HG03159 (cell line): ENCODE data around the gene HGD.
A peak's percentile ranks its signal among the peaks of the same experiment; 100 is the strongest.
"Not testable (repeated sequence)": the region's sequence is repeated elsewhere in the genome, so short reads cannot be mapped to it uniquely, and the experiment has no call there.

ENCODE experiments used
- ATAC-seq: cut with Tn5 transposase; IDR thresholded peaks from one replicate; pipeline ENCODE4 v1.9.1; 2021; ENCODE audit warnings: mild to moderate bottlenecking, moderate library complexity; ENCODE audit not compliant: unreplicated experiment

Gene HGD

DNA sequence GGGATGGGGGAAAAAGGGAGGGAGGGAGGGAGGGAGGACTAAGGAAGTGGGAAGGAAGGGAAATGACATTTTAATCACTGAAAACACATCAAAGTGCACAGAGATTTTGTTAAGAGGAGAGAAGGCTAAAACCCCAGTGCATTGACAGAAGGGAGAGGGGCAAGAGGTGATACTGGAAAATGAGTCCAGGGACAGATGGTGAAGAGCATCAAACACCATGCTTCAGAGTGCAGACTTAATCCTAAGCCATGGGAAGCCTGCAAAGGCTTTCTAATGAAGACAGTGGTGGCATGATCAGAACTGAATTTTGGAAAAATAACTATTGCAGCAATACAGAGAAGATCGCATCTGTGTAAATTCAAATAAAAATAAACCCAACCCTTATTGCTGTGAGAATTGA lies 41.8 kb downstream of the HGD start:
- ATAC-seq: no peak

DNA sequence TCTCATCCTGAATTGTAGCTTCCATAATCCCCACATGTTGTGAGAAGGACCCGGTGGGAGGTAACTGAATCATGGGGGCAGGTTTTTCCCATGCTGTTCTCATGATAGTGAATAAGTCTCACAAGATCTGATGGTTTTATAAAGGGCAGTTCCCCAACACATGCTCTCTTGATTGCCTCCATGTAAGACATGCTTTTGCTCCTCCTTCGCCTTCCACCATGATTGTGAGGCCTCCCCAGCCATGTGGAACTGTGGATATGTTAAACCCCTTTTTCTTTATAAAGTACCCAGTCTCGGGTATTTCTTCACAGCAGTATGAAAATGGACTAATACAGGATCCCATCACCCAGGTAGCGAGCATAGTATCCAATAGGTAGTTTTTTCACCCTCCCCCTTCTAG lies 43.2 kb downstream of the HGD start:
- not testable (repeated sequence) for ATAC-seq

- no peak for ATAC-seq
Measured at GRCh38 chr3:120637851-120638559, 44.0 kb downstream of the HGD start.

GRCh38 chr3:120636795-120637401 lies 45.1 kb downstream of the HGD start:
- ATAC-seq: no peak

- ATAC-seq: no peak
Measured at GRCh38 chr3:120634539-120634938, 47.5 kb downstream of the HGD start.

GRCh38 chr3:120625159-120625586 lies 56.9 kb downstream of the HGD start:
- ATAC-seq: no peak

DNA sequence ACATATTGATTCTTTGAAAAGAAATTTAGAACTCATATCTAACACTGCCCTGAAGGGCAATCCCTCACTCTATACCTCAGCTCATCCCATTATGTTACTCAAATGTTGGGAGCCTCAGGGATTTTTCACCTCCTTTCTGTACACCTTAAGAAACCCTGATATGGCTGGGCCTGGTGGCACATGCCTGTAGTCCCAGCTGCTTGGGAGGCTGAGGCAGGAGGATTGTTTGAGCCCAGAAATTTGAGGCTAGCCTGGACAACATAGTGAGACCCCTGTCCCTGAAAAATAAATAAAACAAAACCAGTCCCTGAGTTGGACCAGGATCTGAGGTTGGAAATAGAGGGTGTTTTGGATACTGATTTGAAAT lies 58.3 kb downstream of the HGD start:
- no peak for ATAC-seq

DNA sequence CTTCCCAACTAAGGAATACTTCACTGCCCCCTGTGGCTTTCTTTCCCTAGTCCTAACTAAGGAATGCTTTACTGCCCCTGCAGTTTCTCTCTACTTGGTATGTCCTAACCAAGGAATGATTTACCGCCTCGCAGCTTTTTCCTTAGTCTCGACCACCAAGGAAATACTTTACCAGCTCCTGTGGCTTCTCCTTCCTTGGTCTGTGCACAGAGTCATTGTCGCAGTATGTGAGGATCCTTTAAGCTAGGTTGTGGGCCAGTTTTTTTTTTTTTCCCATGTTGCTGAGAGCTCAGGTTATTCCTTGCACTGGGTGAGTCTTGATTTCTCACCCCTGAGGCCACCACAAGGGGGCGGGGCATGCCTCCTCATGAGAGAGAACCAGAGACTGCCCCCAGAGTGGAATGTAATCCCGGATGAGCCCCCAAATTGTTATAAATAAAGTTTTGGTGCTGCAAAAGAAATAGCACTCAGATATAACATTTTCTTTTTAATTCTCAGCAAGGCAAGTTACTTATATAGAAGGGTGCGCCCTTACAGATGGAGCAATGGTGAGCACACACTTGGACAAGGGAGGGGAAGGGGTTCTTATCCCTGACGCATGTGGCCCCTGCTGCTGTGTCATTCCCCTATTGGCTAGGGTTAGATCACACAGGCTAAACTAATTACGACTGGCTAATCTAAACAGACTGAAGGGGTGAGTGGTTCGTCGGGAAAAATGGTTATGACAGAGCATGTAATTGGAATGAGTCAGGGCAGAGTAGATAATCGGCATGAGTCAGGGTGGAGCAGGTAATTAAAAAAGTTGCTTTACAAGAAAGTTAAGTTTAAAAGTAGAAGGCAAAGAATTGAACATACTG lies 58.9 kb downstream of the HGD start:
- no peak for ATAC-seq

DNA sequence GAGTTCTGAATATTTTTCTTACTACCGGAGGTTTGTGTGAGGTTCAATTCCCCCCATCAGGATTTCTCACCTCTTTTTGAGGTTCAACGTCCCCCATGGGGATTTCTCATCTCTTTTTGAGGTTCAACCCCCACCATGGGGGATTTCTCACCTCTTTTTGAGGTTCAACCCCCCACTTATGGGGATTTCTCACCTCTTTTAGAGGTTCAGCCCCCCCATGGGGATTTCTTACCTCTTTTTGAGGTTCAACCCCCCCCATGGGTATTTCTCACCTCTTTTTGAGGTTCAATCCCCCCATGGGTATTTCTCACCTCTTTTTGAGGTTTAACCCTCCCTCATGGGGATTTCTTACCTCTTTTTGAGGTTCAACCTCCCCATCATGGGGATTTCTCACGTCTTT lies 59.6 kb downstream of the HGD start:
- no peak for ATAC-seq

DNA sequence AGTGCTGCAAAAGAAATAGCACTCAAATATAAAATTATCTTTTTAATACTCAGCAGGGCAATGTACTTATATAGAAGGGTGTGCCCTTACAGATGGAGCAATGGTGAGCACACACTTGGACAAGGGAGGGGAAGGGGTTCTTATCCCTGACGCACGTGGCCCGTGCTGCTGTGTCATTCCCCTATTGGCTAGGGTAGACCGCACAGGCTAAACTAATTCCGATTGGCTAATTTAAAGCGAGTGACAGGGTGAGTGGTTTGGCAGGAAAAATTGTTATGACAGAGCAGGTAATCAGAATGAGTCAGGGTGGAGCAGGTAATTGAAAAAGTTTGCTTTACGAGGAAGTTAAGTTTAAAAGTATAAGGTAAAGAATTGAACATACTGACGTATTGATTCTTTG lies 65.3 kb downstream of the HGD start:
- ATAC-seq: not testable (repeated sequence)

DNA sequence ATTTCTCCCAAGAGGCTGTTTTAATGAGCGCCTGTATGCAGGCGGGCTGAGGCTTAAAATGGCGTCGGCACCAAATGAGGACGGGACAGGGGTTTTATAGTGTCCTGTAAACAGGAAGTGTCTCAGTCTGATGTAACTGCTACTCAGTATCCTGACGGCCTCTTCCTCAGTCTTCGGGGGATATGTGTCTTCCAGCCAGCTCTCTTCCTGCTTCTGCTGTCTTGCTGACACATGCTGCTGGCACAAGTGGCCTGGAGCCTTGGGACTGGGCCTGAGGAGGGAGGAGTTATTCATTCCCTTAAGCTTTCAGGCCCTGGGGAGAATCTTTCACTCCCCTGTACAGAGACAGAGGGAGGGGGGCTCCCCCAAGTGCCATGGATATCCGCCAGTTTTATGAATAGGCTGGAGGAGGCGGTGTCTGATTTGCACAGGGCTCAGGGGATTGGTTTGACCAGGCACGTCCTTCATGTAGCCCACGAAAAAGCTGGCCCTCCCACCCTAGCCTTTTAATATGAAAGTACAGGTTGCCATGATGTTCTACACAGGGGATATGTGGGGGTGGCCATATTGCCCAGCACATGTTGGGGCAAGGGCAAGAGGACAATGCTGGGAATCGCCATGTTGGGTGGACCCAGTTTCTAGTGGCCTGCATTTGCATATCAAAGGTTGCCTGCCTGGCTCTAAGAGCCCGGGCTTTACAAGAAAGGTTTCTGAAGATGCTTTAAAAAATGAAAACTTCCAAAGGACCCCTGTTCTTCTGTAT lies 66.0 kb downstream of the HGD start:
- ATAC-seq: no peak

DNA sequence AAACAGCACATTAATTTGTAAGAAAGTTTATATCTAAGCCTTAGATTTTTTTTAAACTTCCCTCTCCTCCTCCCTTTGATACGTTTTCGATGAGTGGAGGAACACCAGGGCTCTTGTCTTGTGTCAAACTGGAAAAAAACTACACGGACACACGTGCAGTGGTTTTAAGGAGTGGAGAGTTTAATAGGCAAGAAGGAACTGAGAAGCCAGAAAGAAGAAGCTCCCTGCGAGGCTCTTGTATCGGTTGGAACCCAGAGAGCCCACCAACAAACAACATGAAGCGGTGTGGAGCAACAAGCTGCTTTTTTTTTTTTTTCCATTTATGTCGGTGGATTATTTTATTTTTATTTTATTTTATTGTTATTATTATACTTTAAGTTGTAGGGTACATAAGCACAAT lies 67.3 kb downstream of the HGD start:
- no peak for ATAC-seq

DNA sequence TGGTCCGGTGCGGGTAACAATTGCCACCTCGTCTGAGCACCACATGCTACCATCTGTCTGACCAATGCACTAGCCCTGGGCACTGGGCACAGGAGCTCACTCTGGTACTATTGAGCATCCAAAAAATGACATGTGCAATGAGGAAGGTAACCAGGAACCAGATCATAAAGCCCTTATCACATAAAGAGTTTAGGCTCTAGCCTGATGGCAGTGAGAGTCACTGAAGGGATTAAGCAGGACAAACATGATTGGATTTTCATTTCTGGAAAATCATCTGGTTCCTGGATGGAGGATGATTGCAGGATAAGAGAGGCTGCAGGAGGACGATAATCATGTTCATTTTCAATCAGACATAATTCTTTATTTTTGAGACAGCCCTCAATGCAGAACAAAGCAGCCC lies 73.5 kb downstream of the HGD start:
- no peak for ATAC-seq

DNA sequence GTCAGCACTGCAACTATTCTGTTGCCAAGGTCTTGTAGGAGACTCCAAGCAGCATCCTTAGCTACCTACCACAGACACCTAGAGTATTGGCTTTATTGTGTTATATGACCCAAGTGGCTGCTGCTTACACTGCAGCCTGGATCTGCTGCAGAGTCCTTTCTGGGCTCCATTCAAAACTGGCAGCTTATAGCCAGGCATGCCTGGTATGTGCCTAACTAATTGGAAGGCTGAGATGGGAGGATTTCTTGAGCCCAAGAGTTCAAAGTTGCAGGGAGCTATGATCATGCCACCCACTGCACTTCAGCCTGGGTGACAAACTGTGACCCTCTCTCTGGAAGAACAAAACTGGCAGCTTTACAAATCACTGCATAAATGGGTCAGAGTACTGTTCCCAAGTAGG lies 77.3 kb downstream of the HGD start:
- no peak for ATAC-seq

DNA sequence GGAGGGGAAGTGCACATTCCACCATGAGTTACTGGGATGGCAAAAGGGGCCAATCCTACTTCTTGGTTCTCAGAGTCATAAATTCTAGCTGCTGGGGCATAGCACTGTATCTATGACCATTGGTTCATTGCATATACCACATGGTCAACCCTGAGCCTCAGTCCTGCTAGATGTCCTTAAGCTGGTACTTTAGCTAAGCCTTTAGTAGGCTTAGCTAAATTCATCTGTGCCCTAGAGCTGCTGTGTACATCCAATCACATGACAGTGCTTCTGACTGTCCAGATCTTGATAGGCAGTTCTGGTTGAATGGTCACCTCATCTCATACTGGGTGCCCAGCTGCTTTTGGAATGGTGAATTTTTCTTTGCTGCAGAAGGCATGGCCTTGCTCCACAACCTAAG lies 77.7 kb downstream of the HGD start:
- ATAC-seq: no peak

DNA sequence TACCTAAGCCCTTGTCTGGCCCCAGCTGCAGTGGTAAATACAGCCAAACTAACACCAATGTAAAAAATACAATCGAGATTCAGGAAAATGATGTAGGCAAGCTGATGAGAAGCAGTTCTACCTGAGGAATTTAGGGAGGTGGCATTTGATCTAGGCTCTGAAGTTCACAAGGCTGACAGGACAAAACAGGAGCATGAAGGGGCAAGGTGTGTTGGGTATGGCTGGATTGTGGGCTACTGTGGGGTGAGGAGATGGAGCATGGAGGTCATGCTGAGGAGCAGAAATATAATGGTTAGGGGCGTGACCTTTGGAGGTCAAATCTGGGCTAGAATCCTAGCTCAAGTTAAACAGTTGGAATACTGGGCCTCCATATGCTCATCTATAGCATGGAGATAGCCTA lies 79.4 kb downstream of the HGD start:
- ATAC-seq: no peak

GRCh38 chr3:120601554-120601953 lies 80.5 kb downstream of the HGD start:
- ATAC-seq: no peak

DNA sequence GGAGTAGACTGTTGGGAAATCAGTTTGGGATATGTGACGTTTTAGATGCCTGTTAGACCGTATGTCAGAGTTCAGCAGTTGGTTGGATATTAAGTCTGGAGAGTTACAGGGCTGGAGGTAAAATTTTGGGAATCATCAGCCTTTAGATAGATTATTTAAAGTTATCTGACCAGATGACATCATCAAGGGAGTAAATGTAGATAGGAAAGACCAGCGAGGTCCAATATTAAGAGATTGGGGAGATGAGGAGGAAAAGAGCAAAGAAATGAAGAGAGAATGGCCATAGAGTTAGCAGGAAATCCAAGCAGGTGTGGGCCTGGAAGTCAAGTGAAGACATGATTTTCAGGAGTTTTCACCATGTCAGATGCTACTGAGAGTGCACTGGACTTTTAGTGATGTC lies 82.8 kb downstream of the HGD start:
- ATAC-seq: no peak

DNA sequence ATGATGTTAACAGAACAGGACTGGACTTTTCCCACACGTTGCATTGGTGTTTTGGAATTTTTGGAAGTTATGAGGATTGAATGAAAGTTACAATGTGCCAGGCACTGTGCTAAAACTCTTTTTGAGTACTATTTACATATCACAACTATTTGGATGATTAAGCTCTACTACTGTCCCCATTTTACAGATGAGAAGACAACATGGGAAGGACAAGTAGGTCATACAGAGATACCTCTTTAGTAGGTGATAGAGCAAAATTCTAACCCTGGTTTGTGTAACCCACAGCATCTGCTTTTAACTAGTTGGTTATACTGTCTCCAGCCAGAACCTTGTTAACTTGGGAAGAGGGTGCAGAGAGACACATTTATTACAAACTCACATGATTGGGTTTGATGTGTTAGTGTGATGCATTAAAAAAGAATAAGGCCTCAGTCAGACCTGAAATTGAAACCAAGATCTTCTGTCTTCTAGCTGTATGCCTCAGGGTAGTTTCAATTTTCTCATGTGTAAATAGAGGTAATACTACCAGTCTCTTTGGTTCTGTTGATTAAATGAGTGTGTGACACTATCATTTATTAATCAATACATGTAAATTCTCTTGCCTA lies 84.5 kb downstream of the HGD start:
- ATAC-seq: peak; percentile 33

DNA sequence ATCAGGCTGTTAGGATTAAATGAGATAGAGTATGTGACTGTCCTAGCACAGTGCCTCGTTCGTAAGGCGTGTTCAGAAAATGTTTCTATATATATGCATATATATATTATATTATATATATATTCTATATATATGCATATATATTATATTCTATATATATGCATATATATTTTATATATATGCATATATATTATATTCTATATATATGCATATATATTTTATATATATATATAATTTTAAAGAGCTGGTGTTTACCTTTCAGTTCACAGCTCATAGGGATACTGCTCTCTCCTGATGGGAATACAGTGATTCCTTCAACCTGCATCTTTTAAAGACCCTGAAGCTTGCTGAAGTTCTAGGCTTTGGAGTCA lies 85.2 kb downstream of the HGD start:
- ATAC-seq: no peak
